Testis (tissue), 2 donors: ENCODE data around the gene FOXK1.

Experiments used
- CTCF ChIP-seq, 3 experiments: fragments of 450-650 bp in 2 of 3; fragments of 200-600 bp in 1 of 3; sonication (generic) in 1 of 3; IDR thresholded peaks; one replicate each; pipeline ENCODE4 v1.5.1; 2016 to 2019; ENCODE audit warnings: antibody characterized with exemption in 3 of 3, mild to moderate bottlenecking in 2 of 3, moderate library complexity in 1 of 3
- POLR2A ChIP-seq: fragments of 450-650 bp; IDR thresholded peaks from one replicate; pipeline ENCODE4 v1.6.1; 2017; ENCODE audit warnings: antibody characterized with exemption, mild to moderate bottlenecking, moderate library complexity

- TF ChIP-seq CTCF (IDR thresholded peaks at IDR 0.05) = no peak
- TF ChIP-seq POLR2A = no peak
Observed at GRCh38 chr7:4781366-4782069, 99.4 kb downstream of the FOXK1 start.
